Gastroesophageal sphincter (tissue), 4 donors: Measurements from ENCODE around the gene PIBF1. TPM values are rescaled to one million over a fixed set of nuclear protein-coding genes. Genes with fewer than 3 reads are reported as not detected.

Source experiments
- ATAC-seq: fragments of 150-250 bp; one replicate; pipeline ENCODE4 v1.9.1; 2016; ENCODE audit warnings: mild to moderate bottlenecking, moderate library complexity
- H3K27ac ChIP-seq, 4 donors: fragments of 200-600 bp; sonication (generic) in 3 of 4; 1 replicate in 3 of 4; 2 replicates in 1 of 4; pipeline ENCODE4 v1.5.1; 2016 to 2019
- H3K27me3 ChIP-seq: fragments of 200-600 bp; sonication (generic); one replicate; pipeline ENCODE4 v1.5.1; 2019
- H3K36me3 ChIP-seq, 2 donors: fragments of 200-600 bp; sonication (generic); one replicate each; pipeline ENCODE4 v1.5.1; 2019; ENCODE audit warnings: control low read depth in 1 of 2
- H3K4me1 ChIP-seq, 3 donors: fragments of 200-600 bp; sonication (generic); 1 replicate in 2 of 3; 2 replicates in 1 of 3; pipeline ENCODE4 v1.5.1; 2016 to 2019; ENCODE audit warnings: control low read depth in 2 of 3
- H3K4me3 ChIP-seq, 2 donors: fragments of 200-600 bp; sonication (generic); one replicate each; pipeline ENCODE4 v1.5.1; 2019; ENCODE audit warnings: mild to moderate bottlenecking in 1 of 2, moderate library complexity in 1 of 2
- H3K9me3 ChIP-seq, 3 donors: fragments of 200-600 bp; sonication (generic); one replicate each; pipeline ENCODE4 v1.5.1; 2017 to 2019; ENCODE audit warnings: control low read depth in 2 of 3
- EP300 ChIP-seq: sonication (generic); formaldehyde crosslinking; IDR thresholded peaks from one replicate; pipeline ENCODE4 v1.6.1; 2017; ENCODE audit warnings: antibody characterized with exemption, mild to moderate bottlenecking
- POLR2A ChIP-seq, 2 donors: fragments of 450-650 bp; IDR thresholded peaks; one replicate each; pipeline ENCODE4 v1.6.1; 2017; ENCODE audit warnings: antibody characterized with exemption in 2 of 2, mild to moderate bottlenecking in 2 of 2, moderate library complexity in 1 of 2
- POLR2AphosphoS5 ChIP-seq: sonication (generic); formaldehyde crosslinking; IDR thresholded peaks from one replicate; pipeline ENCODE4 v1.6.1; 2017; ENCODE audit warnings: antibody characterized with exemption
- WGBS, 2 donors: methylation state at CpG; one replicate each; pipeline ENCODE4 v1.1.5; 2018; ENCODE audit warnings: low coverage in 1 of 2; 5-methylcytosine and 5-hydroxymethylcytosine counted together
- total RNA-seq, 4 donors: library from RNA; depleted of rRNA; stranded (reverse); fragments of >200 nt; gene quantifications; one replicate each; pipeline ENCODE4 v1.1.0, GENCODE V29; 2016
- TF ChIP-seq, protein P1 (sequence below), 4 experiments: fragments of 200-600 bp in 2 of 4; fragments of 450-650 bp in 2 of 4; sonication (generic) in 1 of 4; IDR thresholded peaks; one replicate each; pipeline ENCODE4 v1.5.1; 2017 to 2019; ENCODE audit warnings: antibody characterized with exemption in 4 of 4, mild to moderate bottlenecking in 2 of 4, moderate library complexity in 2 of 4

Gene PIBF1
- total RNA-seq, 4 donors from 2014 or later = 13.1 to 38.4 (median 22.3) TPM

DNA sequence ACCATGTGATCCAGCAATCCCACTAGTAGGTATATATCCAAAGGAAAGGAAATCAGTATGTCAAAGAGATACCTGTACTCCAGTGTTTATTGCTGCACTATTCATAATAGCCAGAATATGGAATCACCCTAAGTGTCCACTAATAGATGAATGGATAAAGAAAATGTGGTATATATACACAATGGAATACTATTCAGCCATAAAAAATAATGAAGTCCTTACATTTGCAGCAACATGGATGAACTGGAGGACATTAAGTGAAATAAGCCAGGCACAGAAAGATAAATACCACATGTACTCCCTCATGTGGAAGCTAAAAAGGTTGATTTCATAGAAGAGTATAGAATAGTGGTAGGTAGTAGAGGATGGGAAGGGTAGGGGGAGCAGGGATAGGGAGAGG, 30.7 kb upstream of the PIBF1 start:
- H3K27me3 ChIP-seq = no peaks in the 10 kb centered on the region
- no peak overlapping the region for H3K4me3 ChIP-seq
- no peak overlapping the region for H3K27ac ChIP-seq
- H3K36me3 ChIP-seq = peaks cover 0 to 77% of the 10 kb centered on the region in 2 donors
- no peaks in the 10 kb centered on the region for H3K4me1 ChIP-seq
- ATAC-seq = no peak
- TF ChIP-seq, protein P1, sequence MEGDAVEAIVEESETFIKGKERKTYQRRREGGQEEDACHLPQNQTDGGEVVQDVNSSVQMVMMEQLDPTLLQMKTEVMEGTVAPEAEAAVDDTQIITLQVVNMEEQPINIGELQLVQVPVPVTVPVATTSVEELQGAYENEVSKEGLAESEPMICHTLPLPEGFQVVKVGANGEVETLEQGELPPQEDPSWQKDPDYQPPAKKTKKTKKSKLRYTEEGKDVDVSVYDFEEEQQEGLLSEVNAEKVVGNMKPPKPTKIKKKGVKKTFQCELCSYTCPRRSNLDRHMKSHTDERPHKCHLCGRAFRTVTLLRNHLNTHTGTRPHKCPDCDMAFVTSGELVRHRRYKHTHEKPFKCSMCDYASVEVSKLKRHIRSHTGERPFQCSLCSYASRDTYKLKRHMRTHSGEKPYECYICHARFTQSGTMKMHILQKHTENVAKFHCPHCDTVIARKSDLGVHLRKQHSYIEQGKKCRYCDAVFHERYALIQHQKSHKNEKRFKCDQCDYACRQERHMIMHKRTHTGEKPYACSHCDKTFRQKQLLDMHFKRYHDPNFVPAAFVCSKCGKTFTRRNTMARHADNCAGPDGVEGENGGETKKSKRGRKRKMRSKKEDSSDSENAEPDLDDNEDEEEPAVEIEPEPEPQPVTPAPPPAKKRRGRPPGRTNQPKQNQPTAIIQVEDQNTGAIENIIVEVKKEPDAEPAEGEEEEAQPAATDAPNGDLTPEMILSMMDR (IDR thresholded peaks at IDR 0.05) = no peak
- no peak for TF ChIP-seq POLR2AphosphoS5
- TF ChIP-seq EP300 = no peak
- no peak for TF ChIP-seq POLR2A (IDR thresholded peaks at IDR 0.05)
- no peaks in the 10 kb centered on the region for H3K9me3 ChIP-seq

DNA sequence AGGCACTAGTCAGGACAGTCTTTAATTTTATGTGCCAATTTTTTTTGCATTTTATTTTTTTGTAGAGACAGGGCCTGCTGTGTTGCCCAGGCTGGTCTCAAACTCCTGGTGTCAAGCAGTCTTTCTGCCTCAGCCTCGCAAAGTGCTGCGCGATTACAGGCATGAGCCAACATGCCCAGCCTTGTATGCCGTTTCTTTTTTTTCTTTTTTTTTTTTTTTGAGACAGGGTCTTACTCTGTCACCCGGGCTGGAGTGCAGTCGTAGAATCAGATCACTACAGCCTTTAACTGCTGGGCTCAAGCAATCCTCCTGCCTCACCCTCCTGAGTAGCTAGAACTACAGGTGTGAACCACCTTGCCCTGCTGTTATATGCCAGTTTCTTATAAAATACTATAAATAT, 27.8 kb upstream of the PIBF1 start:
- H3K4me1 ChIP-seq = no peaks in the 10 kb centered on the region
- H3K27ac ChIP-seq = no peak overlapping the region
- no peak overlapping the region for H3K4me3 ChIP-seq
- ATAC-seq = no peak
- H3K27me3 ChIP-seq = no peaks in the 10 kb centered on the region
- no peaks in the 10 kb centered on the region for H3K9me3 ChIP-seq
- H3K36me3 ChIP-seq = peaks cover 9 to 86% of the 10 kb centered on the region in 2 donors
- WGBS, 2 donors = 40 to 76% methylated on average over 1 to 5 of the region's 6 CpGs
- no peak for TF ChIP-seq EP300

DNA sequence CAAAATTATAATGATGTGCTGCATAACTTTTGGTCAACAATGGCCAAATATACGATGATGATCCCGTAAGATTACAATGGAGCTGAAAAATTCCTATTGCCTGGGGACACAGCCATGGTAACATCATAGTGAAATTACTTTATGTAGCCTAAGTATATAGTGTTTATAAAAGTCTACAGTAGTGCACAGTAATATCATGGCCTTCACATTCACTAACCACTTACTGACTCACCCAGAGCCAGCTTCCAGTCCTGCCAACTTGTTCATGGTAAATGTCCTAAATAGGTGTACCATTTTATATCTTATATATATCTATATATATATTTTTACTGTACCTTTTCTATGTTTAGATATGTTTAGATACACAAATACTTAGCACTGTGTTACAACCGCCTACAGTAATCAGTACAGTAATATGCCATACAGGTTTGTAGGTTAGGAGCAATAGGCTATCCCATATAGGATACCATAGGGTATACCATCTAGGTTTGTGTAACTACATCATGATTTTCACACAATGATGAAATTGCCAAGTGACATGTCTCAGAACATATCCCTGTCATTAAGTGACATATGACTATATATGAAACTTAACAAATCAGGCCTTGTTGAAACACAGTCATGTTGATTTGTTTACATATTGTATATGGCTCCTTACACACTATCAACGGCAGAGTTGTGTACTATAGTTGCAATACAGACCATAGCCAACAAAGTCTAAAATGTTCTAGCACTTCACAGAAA, 24.0 kb upstream of the PIBF1 start:
- peaks cover 20 to 97% of the 10 kb centered on the region in 2 donors for H3K36me3 ChIP-seq
- H3K9me3 ChIP-seq = no peaks in the 10 kb centered on the region

DNA sequence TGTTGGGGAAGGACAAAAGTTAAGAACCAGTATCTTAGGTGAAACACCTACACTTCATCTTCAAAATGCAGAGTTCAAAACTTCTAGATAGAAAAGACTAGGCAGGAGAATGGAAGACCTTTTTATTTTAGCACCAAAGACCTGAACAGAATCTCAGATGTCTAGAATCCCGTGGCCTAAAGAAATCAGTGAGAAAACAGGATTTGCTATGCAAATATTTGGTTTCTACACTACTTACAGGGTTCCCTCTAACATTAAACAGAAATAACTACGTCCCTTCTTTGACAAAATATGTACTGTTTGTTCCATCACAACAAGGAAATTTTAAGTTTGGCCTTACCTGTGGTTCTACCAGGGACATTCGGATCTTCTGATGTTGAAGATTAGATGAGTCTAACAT, 21.7 kb upstream of the PIBF1 start:
- ATAC-seq = no peak
- H3K27me3 ChIP-seq = no peaks in the 10 kb centered on the region
- H3K4me3 ChIP-seq = no peak overlapping the region
- 89 to 96% methylated on average over 3 of the region's 3 CpGs for WGBS, 2 donors
- TF ChIP-seq EP300 (no peak), POLR2A (IDR thresholded peaks at IDR 0.05) (no peak), POLR2AphosphoS5 (no peak)
- TF ChIP-seq, protein P1 (IDR thresholded peaks at IDR 0.05) = no peak
- H3K36me3 ChIP-seq = peaks cover 26 to 97% of the 10 kb centered on the region in 2 donors
- H3K27ac ChIP-seq = no peak overlapping the region
- H3K4me1 ChIP-seq = peaks cover 0 to 9% (median 0%) of the 10 kb centered on the region in 3 donors
- no peaks in the 10 kb centered on the region for H3K9me3 ChIP-seq

More for the DNA sequence above, 24.0 kb upstream of the PIBF1 start:
- no peak for ATAC-seq
- Histone ChIP-seq H3K27ac (no peak overlapping the region), H3K4me3 (no peak overlapping the region), H3K4me1 (no peaks in the 10 kb centered on the region), H3K27me3 (no peaks in the 10 kb centered on the region)
- TF ChIP-seq POLR2A (IDR thresholded peaks at IDR 0.05) = no peak
- no peak for TF ChIP-seq POLR2AphosphoS5
- TF ChIP-seq EP300 = no peak
- TF ChIP-seq, protein P1 (IDR thresholded peaks at IDR 0.05) = no peak
- WGBS, 2 donors = 44 to 69% methylated on average over 2 to 4 of the region's 4 CpGs

DNA sequence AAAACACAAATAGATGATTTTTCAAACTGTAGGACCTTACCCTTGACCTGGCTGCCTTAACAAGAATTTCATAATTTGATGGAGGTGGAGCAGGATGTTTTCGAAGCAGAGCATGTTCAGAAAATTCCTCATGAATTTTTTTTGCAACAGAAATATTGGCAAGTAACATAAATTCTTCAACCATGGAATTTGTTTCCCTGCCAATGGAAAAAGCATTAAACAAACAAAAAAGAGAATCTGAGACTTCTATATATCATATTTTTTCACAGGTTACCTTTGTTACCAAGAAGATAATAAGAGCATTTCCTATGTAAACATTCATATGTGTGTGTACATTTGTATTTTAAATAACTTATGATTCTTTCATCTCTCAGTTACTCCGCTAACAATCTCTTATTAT, 18.5 kb upstream of the PIBF1 start:
- Histone ChIP-seq H3K4me1 (peaks cover 0 to 9% (median 0%) of the 10 kb centered on the region in 3 donors), H3K27ac (no peak overlapping the region), H3K4me3 (no peak overlapping the region), H3K27me3 (no peaks in the 10 kb centered on the region), H3K36me3 (peaks cover 34 to 100% of the 10 kb centered on the region in 2 donors), H3K9me3 (no peaks in the 10 kb centered on the region)
- no peak for TF ChIP-seq POLR2A (IDR thresholded peaks at IDR 0.05)
- TF ChIP-seq, protein P1 (IDR thresholded peaks at IDR 0.05) = no peak
- no peak for TF ChIP-seq EP300
- no peak for TF ChIP-seq POLR2AphosphoS5
- ATAC-seq = no peak
- WGBS, 2 donors = 41 to 49% methylated on average over 2 of the region's 2 CpGs
